Mucosa of descending colon (tissue), 3 donors: Measurements from ENCODE around the gene CDK2AP2. TPM values are rescaled to one million over a fixed set of nuclear protein-coding genes. Genes with fewer than 3 reads are reported as not detected.
"Not testable (repeated sequence)": the region's sequence is repeated elsewhere in the genome, so short reads cannot be mapped to it uniquely, and the experiment has no call there.

Source experiments
- ATAC-seq: fragments of 200-7000 bp; cut with Tn5 transposase; one replicate; pipeline ENCODE4 v1.9.1; 2020; ENCODE audit warnings: mild to moderate bottlenecking, moderate library complexity
- DNase-seq, 3 donors: peaks; one replicate each; pipeline ENCODE4 v3.0.0-alpha.2; 2020
- H3K36me3 ChIP-seq: fragments of 200-600 bp; one replicate; pipeline ENCODE4 v1.8.0; 2021; ENCODE audit warnings: low read depth, mild to moderate bottlenecking
- H3K4me1 ChIP-seq: fragments of 200-600 bp; one replicate; pipeline ENCODE4 v1.8.0; 2021; ENCODE audit warnings: low read depth, mild to moderate bottlenecking
- H3K4me3 ChIP-seq: fragments of 200-600 bp; one replicate; pipeline ENCODE4 v1.8.0; 2021; ENCODE audit warnings: mild to moderate bottlenecking
- H3K9me3 ChIP-seq: fragments of 200-600 bp; one replicate; pipeline ENCODE4 v1.8.0; 2021; ENCODE audit warnings: mild to moderate bottlenecking
- CTCF ChIP-seq: fragments of 200-600 bp; IDR thresholded peaks from one replicate; pipeline ENCODE4 v1.8.0; 2022; ENCODE audit warnings: antibody characterized with exemption, mild to moderate bottlenecking
- intact Hi-C, 2 donors: fragments of 100-400 bp; cut with DNase I in 1 of 2; cut with micrococcal nuclease in 1 of 2; formaldehyde crosslinking; loops; one replicate each; pipeline versions ENCODE4 v1.11.0 to v1.11.1; 2022; cut with DNase I, micrococcal nuclease
- long read RNA-seq, 2 donors: library from polyadenylated mRNA; unstranded; transcript quantifications; one replicate each; pipeline ENCODE4 v2.0.0, GENCODE V29; 2019 to 2021
- total RNA-seq, 3 donors: library from RNA; stranded (reverse); fragmentation: NEBNext Ultra II Directional in 2 of 3; extraction: Animal tissue kit (Norgen Biotek cat#: 25700) in 2 of 3; gene quantifications; one replicate each; pipeline versions ENCODE4 v1.2.1 to v1.2.4, GENCODE V29; 2021 to 2023
- donor health status: DM: no; HTN: no; CAD: no; lungs with moderate emphysema.
- donor health status: DM: no; HTN: no; CAD: no.
- donor health status: DM: no; HTN: yes; CAD: no.

CDK2AP2 gene
- total RNA-seq, result 10 to 100 TPM; 63.5 to 81.3 (median 79.3) TPM
- long read RNA-seq, donor 1, transcript CDK2AP2-202 (3 exons, 1,692 nt), result minor isoform, 16 of 120 reads
- long read RNA-seq, donor 1, transcript CDK2AP2-201 (4 exons, 1,378 nt), result major isoform, 85 of 120 reads
- long read RNA-seq, donor 1, transcript CDK2AP2-203 (2 exons, 772 nt), result minor isoform, 6 of 120 reads
- long read RNA-seq, donor 1, transcript CDK2AP2-204 (4 exons, 923 nt), result minor isoform, 6 of 120 reads
- long read RNA-seq, donor 1, partial matches to known transcripts, result 4 of 120 reads
- long read RNA-seq, donor 1, other reads (novel, unspliced or antisense), result 3 of 120 reads
- long read RNA-seq, donor 2, transcript CDK2AP2-201 (4 exons, 1,378 nt), result major isoform, 63 of 92 reads
- long read RNA-seq, donor 2, transcript CDK2AP2-204 (4 exons, 923 nt), result minor isoform, 8 of 92 reads
- long read RNA-seq, donor 2, transcript CDK2AP2-202 (3 exons, 1,692 nt), result minor isoform, 17 of 92 reads
- long read RNA-seq, donor 2, partial matches to known transcripts, result 3 of 92 reads
- long read RNA-seq, donor 2, other reads (novel, unspliced or antisense), result 0 of 92 reads

DNA sequence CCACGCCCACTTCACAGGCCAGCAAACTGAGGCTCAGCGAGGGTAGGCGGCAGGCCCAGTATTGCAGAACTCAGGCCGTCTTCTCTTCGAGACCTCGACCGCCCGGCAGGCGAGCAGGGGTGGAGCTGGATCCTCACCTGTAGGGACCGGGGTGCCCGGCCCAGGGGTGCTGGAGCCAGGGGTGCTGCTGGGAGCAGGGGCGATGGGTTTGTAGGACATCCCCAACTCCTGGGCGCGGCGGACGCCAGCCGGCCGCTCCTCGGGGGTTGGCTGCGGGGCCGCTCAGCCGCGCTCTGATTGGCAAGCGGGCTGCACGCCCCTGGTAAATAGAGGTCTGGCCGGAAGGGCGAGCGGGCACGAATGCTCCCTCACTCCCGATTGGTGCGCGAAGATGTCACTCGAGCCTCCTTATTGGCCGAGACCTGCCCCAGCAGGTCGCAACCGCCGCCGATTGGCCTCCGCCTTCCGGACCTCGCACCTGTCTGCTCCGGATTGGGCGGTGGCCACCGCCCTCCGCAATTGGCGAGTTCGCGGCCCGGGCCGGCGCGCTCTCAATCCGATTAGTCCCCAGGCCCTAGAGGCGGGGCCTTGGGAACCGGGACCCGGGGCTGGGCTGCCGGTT, at the start of gene CDK2AP2:
CDK2AP2 (minus strand) TSS at position 299 of the 622 bp plus-strand sequence; CDS start at position 219, 80 bp downstream.
- TF ChIP-seq CTCF, result no peak
- peaks cover 31% of the 10 kb centered on the region for H3K4me1 ChIP-seq
- intact Hi-C loops, result no loop called here
- DNase-seq, result peak; percentile 100
- no peaks in the 10 kb centered on the region for H3K36me3 ChIP-seq
- ATAC-seq, result peak; percentile 73
- H3K4me3 ChIP-seq, result peak within 1 kb of the TSS; percentile 50
- no peaks in the 10 kb centered on the region for H3K9me3 ChIP-seq

DNA sequence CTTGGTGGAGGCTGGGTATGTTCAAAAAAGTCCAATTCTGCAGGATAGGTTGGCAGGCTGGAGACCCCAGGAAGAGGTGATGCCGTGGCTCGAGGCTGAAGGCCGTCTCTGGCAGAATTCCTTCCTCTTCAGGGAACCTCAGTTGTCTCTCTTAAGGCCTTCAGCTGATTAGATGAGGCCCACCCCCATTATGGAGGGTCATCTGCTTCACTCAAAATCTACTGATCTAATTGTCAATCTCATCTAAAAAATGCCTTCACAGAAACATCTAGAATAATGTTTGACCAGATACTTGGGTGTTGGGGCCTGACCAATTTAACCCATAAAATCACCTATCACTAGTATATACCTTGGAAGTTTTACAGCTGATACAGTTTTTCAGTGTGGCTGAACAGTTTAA, 48.3 kb upstream of the CDK2AP2 start:
- intact Hi-C loops, result no loop called here
- Histone ChIP-seq H3K4me3 (no peak overlapping the region), H3K4me1 (peaks cover 11% of the 10 kb centered on the region), H3K9me3 (no peaks in the 10 kb centered on the region), H3K36me3 (no peaks in the 10 kb centered on the region)
- TF ChIP-seq CTCF, result no peak
- no peak for DNase-seq
- ATAC-seq, result no peak

- H3K4me1 ChIP-seq, DNase-seq, H3K36me3 ChIP-seq, ATAC-seq, intact Hi-C loops, H3K9me3 ChIP-seq, H3K4me3 ChIP-seq: not testable (repeated sequence)
Observed at GRCh38 chr11:67551697-67552096, 43.7 kb upstream of the CDK2AP2 start.

GRCh38 chr11:67551127-67551526, 43.2 kb upstream of the CDK2AP2 start:
- intact Hi-C loops, result no loop called here
- Histone ChIP-seq H3K4me1 (no peaks in the 10 kb centered on the region), H3K36me3 (no peaks in the 10 kb centered on the region), H3K4me3 (no peak overlapping the region), H3K9me3 (no peaks in the 10 kb centered on the region)
- no peak for DNase-seq
- ATAC-seq, result no peak
- no peak for TF ChIP-seq CTCF

GRCh38 chr11:67548555-67549110, 40.7 kb upstream of the CDK2AP2 start:
- H3K9me3 ChIP-seq, result no peaks in the 10 kb centered on the region
- no peak for TF ChIP-seq CTCF
- peaks cover 12% of the 10 kb centered on the region for H3K4me1 ChIP-seq
- H3K4me3 ChIP-seq, result no peak overlapping the region
- H3K36me3 ChIP-seq, result no peaks in the 10 kb centered on the region
- ATAC-seq (no peak), DNase-seq (no peak)
- intact Hi-C loops, result no loop called here

- ATAC-seq, H3K9me3 ChIP-seq: not testable (repeated sequence)
Observed at GRCh38 chr11:67548112-67548511, 40.1 kb upstream of the CDK2AP2 start.

More at GRCh38 chr11:67548112-67548511, 40.1 kb upstream of the CDK2AP2 start:
- H3K4me3 ChIP-seq, DNase-seq, H3K36me3 ChIP-seq, intact Hi-C loops: not testable (repeated sequence)
- H3K4me1 ChIP-seq, result peaks cover 17% of the 10 kb centered on the region
